Prostate gland (tissue), 2 donors: Measurements from ENCODE around the gene TARDBP.

Source experiments
- CTCF ChIP-seq, 4 experiments: fragments of 200-600 bp in 2 of 4; fragments of 450-650 bp in 2 of 4; sonication (generic) in 2 of 4; IDR thresholded peaks; 1 replicate in 3 of 4; 2 replicates in 1 of 4; pipeline ENCODE4 v1.5.1; 2016 to 2019; ENCODE audit warnings: antibody characterized with exemption in 4 of 4, mild to moderate bottlenecking in 2 of 4, moderate library complexity in 2 of 4
- POLR2A ChIP-seq: fragments of 450-650 bp; IDR thresholded peaks from one replicate; pipeline ENCODE4 v1.6.1; 2016; ENCODE audit warnings: antibody characterized with exemption, mild to moderate bottlenecking
- POLR2AphosphoS5 ChIP-seq: sonication (generic); formaldehyde crosslinking; IDR thresholded peaks from one replicate; pipeline ENCODE4 v1.6.1; 2017; ENCODE audit warnings: antibody characterized with exemption

GRCh38 chr1:11024154-11024873, 11.9 kb downstream of the TARDBP start:
- TF ChIP-seq POLR2AphosphoS5 (no peak), POLR2A (no peak), CTCF (IDR thresholded peaks at IDR 0.05) (no peak)
